H1 (cell line): ENCODE results near the gene DSP. TPM values are rescaled to one million over a fixed set of nuclear protein-coding genes. Genes with fewer than 3 reads are reported as not detected.

Experiments used
- CTCF ChIA-PET: fragments of 300-600 bp; sonication (Branson Sonifier 250); formaldehyde crosslinking; loops from one replicate; lab custom pipeline; 2021; ENCODE audit not compliant: partially characterized antibody; lab: Charles Lee
- POLR2A ChIA-PET: fragments of 300-600 bp; sonication (Branson Sonifier 250); formaldehyde crosslinking; loops from one replicate; lab custom pipeline; 2021; ENCODE audit warnings: inconsistent platforms; ENCODE audit not compliant: partially characterized antibody; lab: Charles Lee
- DNase-seq, 2 experiments: peaks; one replicate each; pipeline versions ENCODE4 v3.0.0 to v3.0.0-alpha.2; 2010 to 2022; ENCODE audit warnings: low spot score in 2 of 2, low read depth in 1 of 2, mixed read lengths in 1 of 2
- FAIRE-seq: peaks from 2 replicates; lab custom pipeline; 2011; peaks lifted over from hg19 to GRCh38; lab: Jason Lieb, UNC
- H2AFZ ChIP-seq: 2 replicates; pipeline ENCODE4 v1.8.1; 2012; ENCODE audit warnings: low read length, inconsistent platforms
- H2AK5ac ChIP-seq: 2 replicates; pipeline ENCODE4 v1.6.1; 2013; ENCODE audit warnings: low read depth, low read length
- H2BK120ac ChIP-seq: replicated peaks from 2 replicates; pipeline ENCODE3; 2013; ENCODE audit warnings: low read depth, low read length, inconsistent platforms
- H2BK12ac ChIP-seq: 2 replicates; pipeline ENCODE4 v1.6.1; 2013; ENCODE audit warnings: low read depth, low read length
- H2BK15ac ChIP-seq: 2 replicates; pipeline ENCODE4 v1.6.1; 2013; ENCODE audit warnings: low read length
- H2BK20ac ChIP-seq: 2 replicates; pipeline ENCODE4 v1.6.1; 2013; ENCODE audit warnings: low read length
- H2BK5ac ChIP-seq: 2 replicates; pipeline ENCODE4 v1.6.1; 2013; ENCODE audit warnings: low read depth, low read length
- H3K14ac ChIP-seq: 2 replicates; pipeline ENCODE4 v1.6.1; 2013; ENCODE audit warnings: inconsistent platforms; ENCODE audit not compliant: insufficient read length
- H3K18ac ChIP-seq: 2 replicates; pipeline ENCODE4 v1.6.1; 2013; ENCODE audit warnings: low read length; ENCODE audit errors: extremely low read depth
- H3K23ac ChIP-seq: 2 replicates; pipeline ENCODE4 v1.6.1; 2013; ENCODE audit warnings: inconsistent platforms; ENCODE audit not compliant: insufficient read length
- H3K23me2 ChIP-seq: 2 replicates; pipeline ENCODE4 v1.6.1; 2013; ENCODE audit warnings: low read depth, low read length
- H3K27ac ChIP-seq: 2 replicates; pipeline ENCODE4 v1.6.1; 2011; ENCODE audit warnings: low read depth, low read length, inconsistent platforms
- H3K27me3 ChIP-seq, 4 experiments: replicated peaks in 1 of 4; 1 replicate in 1 of 4; 2 replicates in 3 of 4; pipeline versions ENCODE4 v1.6.1 to v1.8.1; 2011 to 2013; ENCODE audit warnings: low read length in 3 of 4, mild to moderate bottlenecking in 3 of 4, inconsistent platforms in 2 of 4, mixed read lengths in 2 of 4, moderate library complexity in 1 of 4; ENCODE audit not compliant: control insufficient read depth in 3 of 4, insufficient read depth in 3 of 4; ENCODE audit errors: extremely low read depth in 1 of 4
- H3K36me3 ChIP-seq, 4 experiments: 2 replicates each; pipeline versions ENCODE4 v1.6.1 to v1.8.1; 2011 to 2013; ENCODE audit warnings: mild to moderate bottlenecking in 4 of 4, low read length in 3 of 4, moderate library complexity in 2 of 4, control low read depth in 1 of 4, inconsistent platforms in 1 of 4; ENCODE audit not compliant: insufficient read depth in 4 of 4, control insufficient read depth in 2 of 4
- H3K4ac ChIP-seq: replicated peaks from 2 replicates; pipeline ENCODE3; 2013; ENCODE audit warnings: low read length, low read depth, mixed read lengths, inconsistent platforms; ENCODE audit not compliant: insufficient read length
- H3K4me1 ChIP-seq, 4 experiments: replicated peaks in 1 of 4; 1 replicate in 1 of 4; 2 replicates in 3 of 4; pipeline versions ENCODE4 v1.6.1 to v1.8.1; 2011 to 2013; ENCODE audit warnings: low read length in 3 of 4, inconsistent platforms in 2 of 4, mixed read lengths in 1 of 4; ENCODE audit not compliant: insufficient read depth in 4 of 4, control insufficient read depth in 3 of 4
- H3K4me2 ChIP-seq, 2 experiments: 2 replicates each; pipeline versions ENCODE4 v1.6.1 to v1.8.1; 2011 to 2013; ENCODE audit warnings: low read depth in 2 of 2, low read length in 2 of 2, control low read depth in 1 of 2, inconsistent platforms in 1 of 2, mild to moderate bottlenecking in 1 of 2; ENCODE audit not compliant: insufficient read depth in 1 of 2
- H3K4me3 ChIP-seq, 4 experiments: fragments of 200-600, 300-600 bp in 1 of 4; sonication (generic), shearing (Covaris generic), sonication (Bioruptor Twin) in 1 of 4; 2 replicates each; pipeline versions ENCODE4 v1.5.1 to v1.8.1; 2011 to 2016; ENCODE audit warnings: low read length in 4 of 4, low read depth in 3 of 4, control low read depth in 2 of 4, inconsistent platforms in 2 of 4, mild to moderate bottlenecking in 2 of 4, mixed read lengths in 1 of 4, moderate library complexity in 1 of 4; ENCODE audit not compliant: insufficient read depth in 2 of 4; ENCODE audit errors: extremely low read depth in 1 of 4
- H3K56ac ChIP-seq: replicated peaks from 2 replicates; pipeline ENCODE3; 2013; ENCODE audit warnings: low read depth, mild to moderate bottlenecking, mixed read lengths, low read length, inconsistent platforms; ENCODE audit not compliant: insufficient read length
- H3K79me1 ChIP-seq: 2 replicates; pipeline ENCODE4 v1.6.1; 2013; ENCODE audit warnings: low read depth, low read length, control low read depth
- H3K79me2 ChIP-seq, 2 experiments: 2 replicates each; pipeline versions ENCODE4 v1.6.1 to v1.8.1; 2012 to 2013; ENCODE audit warnings: low read length in 2 of 2, mild to moderate bottlenecking in 2 of 2, inconsistent platforms in 1 of 2; ENCODE audit not compliant: insufficient read depth in 2 of 2, control insufficient read depth in 1 of 2
- H3K9ac ChIP-seq, 4 experiments: replicated peaks in 1 of 4; 1 replicate in 1 of 4; 2 replicates in 3 of 4; pipeline versions ENCODE4 v1.6.1 to v1.8.1; 2011 to 2013; ENCODE audit warnings: low read depth in 3 of 4, low read length in 3 of 4, control low read depth in 2 of 4, mild to moderate bottlenecking in 2 of 4, moderate library complexity in 2 of 4, inconsistent platforms in 1 of 4; ENCODE audit errors: extremely low read depth in 1 of 4
- H3K9me3 ChIP-seq, 2 experiments: 2 replicates each; pipeline versions ENCODE4 v1.6.1 to v1.8.1; 2012 to 2013; ENCODE audit warnings: mild to moderate bottlenecking in 2 of 2, moderate library complexity in 2 of 2, control low read depth in 1 of 2, inconsistent platforms in 1 of 2, low read depth in 1 of 2, low read length in 1 of 2, mixed read lengths in 1 of 2; ENCODE audit not compliant: insufficient read depth in 2 of 2
- H4K20me1 ChIP-seq, 2 experiments: replicated peaks in 1 of 2; 2 replicates each; pipeline versions ENCODE3 to v1.8.1; 2011 to 2013; ENCODE audit warnings: inconsistent platforms in 2 of 2, low read length in 2 of 2, mild to moderate bottlenecking in 1 of 2; ENCODE audit not compliant: insufficient read depth in 2 of 2, control insufficient read depth in 1 of 2
- H4K5ac ChIP-seq: 2 replicates; pipeline ENCODE4 v1.6.1; 2013; ENCODE audit warnings: low read length, low read depth, mixed read lengths, inconsistent platforms; ENCODE audit not compliant: insufficient read length
- H4K8ac ChIP-seq: 2 replicates; pipeline ENCODE4 v1.8.0; 2013; ENCODE audit warnings: mild to moderate bottlenecking, moderate library complexity, low read length, inconsistent platforms; ENCODE audit not compliant: insufficient read depth; ENCODE audit errors: extremely low read depth
- H4K91ac ChIP-seq: replicated peaks from 2 replicates; pipeline ENCODE3; 2013; ENCODE audit warnings: low read length, mixed read lengths, inconsistent platforms; ENCODE audit not compliant: insufficient read length
- EZH2 ChIP-seq: fragments of 200-600 bp; sonication (generic); IDR thresholded peaks from 2 replicates; pipeline ENCODE4 v1.7.1; 2012; ENCODE audit warnings: low read depth, mild to moderate bottlenecking, moderate library complexity, low read length, inconsistent platforms; ENCODE audit not compliant: severe bottlenecking
- PHF8 ChIP-seq: fragments of 200-600 bp; sonication (generic); conservative IDR thresholded peaks from 2 replicates; pipeline ENCODE4 v1.7.1; 2012; ENCODE audit warnings: low read depth, mild to moderate bottlenecking, inconsistent platforms, low read length, moderate library complexity
- RXRA ChIP-seq: IDR thresholded peaks from 2 replicates; pipeline ENCODE4 v1.6.1; 2011; ENCODE audit warnings: low read depth, mild to moderate bottlenecking, low read length, moderate library complexity; ENCODE audit not compliant: insufficient read depth
- TBP ChIP-seq: IDR thresholded peaks from 2 replicates; pipeline ENCODE4 v1.6.1; 2011; ENCODE audit warnings: low read depth, low read length, improper control_type of control experiment
- WGBS, 2 experiments: shearing (Covaris generic) in 1 of 2; methylation state at CpG; one replicate each; pipeline versions ENCODE4 v1.1.6 to v1.1.7; 2013 to 2015; ENCODE audit warnings: low lambda C conversion rate in 2 of 2, mixed read lengths in 2 of 2, inconsistent platforms in 1 of 2, low coverage in 1 of 2, missing lambda C conversion rate in 1 of 2; ENCODE audit not compliant: insufficient replicate concordance in 2 of 2, insufficient coverage in 1 of 2, insufficient read length in 1 of 2; ENCODE audit errors: extremely low coverage in 1 of 2, missing lambda C conversion rate in 1 of 2; 5-methylcytosine and 5-hydroxymethylcytosine counted together
- polyA plus RNA-seq, 7 experiments: library from polyadenylated mRNA; depleted of rRNA in 3 of 7; stranded (reverse) in 5 of 7; unstranded in 2 of 7; fragments of >200 nt in 5 of 7; fragments of 200-250 nt in 2 of 7; gene quantifications; 1 replicate in 5 of 7; 2 replicates in 1 of 7; 4 replicates in 1 of 7; pipeline versions ENCODE4 v1.2.1 to v1.2.3, GENCODE V29; 2011 to 2013; ENCODE audit warnings: missing spikeins in 2 of 7, mixed read lengths in 2 of 7
- total RNA-seq: library from RNA; stranded (reverse); fragmentation: NEBNext Ultra II Directional; extraction: Animal tissue kit (Norgen Biotek cat#: 25700); gene quantifications from 2 replicates; pipeline ENCODE4 v1.2.1, GENCODE V29; 2021

Gene DSP
- total and polyA plus RNA-seq, 2 of the 8 experiments (the other 6 are each of a cell fraction or from before 2014, with no cell fraction given) = 14.3 to 48.5 TPM

- no peak overlapping the region for H3K4me3 ChIP-seq
- no peaks in the 10 kb centered on the region for H4K20me1 ChIP-seq
- no peak overlapping the region for H4K91ac ChIP-seq
- no peaks in the 10 kb centered on the region for H3K27me3 ChIP-seq
- DNase-seq = no peak
- no peak overlapping the region for H4K5ac ChIP-seq
- no peak overlapping the region for H2AK5ac ChIP-seq
- no peak for FAIRE-seq
- no peak overlapping the region for H2BK12ac ChIP-seq
- no peak overlapping the region for H2AFZ ChIP-seq
- H3K56ac ChIP-seq = no peak overlapping the region
- no peak overlapping the region for H2BK5ac ChIP-seq
- H3K9ac ChIP-seq = no peak overlapping the region
- H3K18ac ChIP-seq = no peak overlapping the region
- ChIA-PET POLR2A (no interaction called here), CTCF (interaction anchor here (0.5 to 0.8 kb wide), 2 partner anchors 8 to 78 kb away, joined by 3 to 5 read pairs; no protein-coding TSS in a partner anchor)
- H4K8ac ChIP-seq = no peak overlapping the region
- 87% methylated on average over 2 of the region's 2 CpGs; no CpG with 5 or more reads in 1 of the 2 experiments for WGBS, 2 experiments
- H3K9me3 ChIP-seq = no peaks in the 10 kb centered on the region
- H3K36me3 ChIP-seq = peaks cover 17 to 90% (median 54%) of the 10 kb centered on the region in 4 experiments
- H3K27ac ChIP-seq = no peak overlapping the region
- no peak overlapping the region for H2BK15ac ChIP-seq
- H3K4me2 ChIP-seq = no peak overlapping the region
- H3K14ac ChIP-seq = no peak overlapping the region
- no peak overlapping the region for H3K23ac ChIP-seq
- H3K79me2 ChIP-seq = no peaks in the 10 kb centered on the region
- no peaks in the 10 kb centered on the region for H3K79me1 ChIP-seq
- no peak for TF ChIP-seq TBP
- no peak for TF ChIP-seq EZH2
- TF ChIP-seq PHF8 = no peak
- TF ChIP-seq RXRA = no peak
- TF ChIP-seq, all 59 proteins: peak for 0
- Histone ChIP-seq H2BK20ac (no peak overlapping the region), H2BK120ac (no peak overlapping the region), H3K4me1 (no peaks in the 10 kb centered on the region), H3K4ac (no peak overlapping the region), H3K23me2 (no peaks in the 10 kb centered on the region)
Measured at GRCh38 chr6:7574500-7574899, 33.0 kb downstream of the DSP start.
